Activated B cell treated with CpG ODN at 0.5 μM for 24 hours (primary cell): ENCODE results near the gene ATP11A. TPM values are rescaled to one million over a fixed set of nuclear protein-coding genes. Genes with fewer than 3 reads are reported as not detected.

Source experiments
- ATAC-seq: fragments of 200-7000 bp; cut with Tn5 transposase; one replicate; pipeline ENCODE4 v1.10.0; 2021; ENCODE audit warnings: low read depth, mild to moderate bottlenecking, moderate library complexity
- CTCF ChIA-PET: fragments of 350-600 bp; sonication (Branson Sonifier 250); formaldehyde crosslinking; loops from one replicate; lab custom pipeline; 2021; ENCODE audit warnings: antibody characterized with exemption; lab: Charles Lee
- POLR2A ChIA-PET: fragments of 350-600 bp; sonication (Branson Sonifier 250); formaldehyde crosslinking; loops from one replicate; lab custom pipeline; 2021; ENCODE audit warnings: antibody characterized with exemption; lab: Charles Lee
- DNase-seq: peaks from one replicate; pipeline ENCODE4 v3.0.0; 2022
- H3K27ac Mint-ChIP-seq: one replicate; pipeline ENCODE4 v1.8.0; 2020; ENCODE audit warnings: mixed read lengths
- H3K27me3 Mint-ChIP-seq: one replicate; pipeline ENCODE4 v1.8.0; 2021; ENCODE audit warnings: mixed read lengths
- H3K36me3 Mint-ChIP-seq: one replicate; pipeline ENCODE4 v1.8.0; 2021; ENCODE audit warnings: low read depth, mixed read lengths
- H3K4me1 Mint-ChIP-seq: one replicate; pipeline ENCODE4 v1.8.0; 2021; ENCODE audit warnings: mixed read lengths
- H3K4me3 Mint-ChIP-seq: one replicate; pipeline ENCODE4 v1.8.0; 2020; ENCODE audit warnings: mild to moderate bottlenecking, mixed read lengths
- H3K9me3 Mint-ChIP-seq: one replicate; pipeline ENCODE4 v1.8.0; 2020; ENCODE audit warnings: mixed read lengths
- CTCF ChIP-seq: fragments of 200-600 bp; IDR thresholded peaks from one replicate; pipeline ENCODE4 v1.8.0; 2022; ENCODE audit warnings: antibody characterized with exemption, mild to moderate bottlenecking
- intact Hi-C: fragments of 100-400 bp; cut with micrococcal nuclease; formaldehyde crosslinking; loops from one replicate; pipeline ENCODE4 v1.15.1; 2024
- total RNA-seq: library from RNA; stranded (reverse); gene quantifications from 2 replicates; pipeline ENCODE4 v1.2.3, GENCODE V29; 2022

Gene ATP11A
- total RNA-seq, 1 donor from 2014 or later: 49.6 TPM

- H3K27ac Mint-ChIP-seq: no peak overlapping the region
- no peak for TF ChIP-seq CTCF
- intact Hi-C loops: no loop called here
- H3K9me3 Mint-ChIP-seq: no peaks in the 10 kb centered on the region
- DNase-seq (no peak), ATAC-seq (no peak)
- no peaks in the 10 kb centered on the region for H3K4me1 Mint-ChIP-seq
- no peak overlapping the region for H3K4me3 Mint-ChIP-seq
- CTCF ChIA-PET: no interaction called here
- peaks cover 4% of the 10 kb centered on the region for H3K27me3 Mint-ChIP-seq
- no peaks in the 10 kb centered on the region for H3K36me3 Mint-ChIP-seq
- POLR2A ChIA-PET: no interaction called here
These were observed 10.5 kb upstream of the ATP11A start for GRCh38 chr13:112679381-112679780.

- CTCF ChIA-PET: no interaction called here
- Mint-ChIP-seq H3K36me3 (no peaks in the 10 kb centered on the region), H3K27me3 (peaks cover 4% of the 10 kb centered on the region), H3K9me3 (no peaks in the 10 kb centered on the region), H3K27ac (no peak overlapping the region), H3K4me1 (no peaks in the 10 kb centered on the region), H3K4me3 (no peak overlapping the region)
- ATAC-seq (no peak), DNase-seq (no peak)
- TF ChIP-seq CTCF: no peak
- POLR2A ChIA-PET: no interaction called here
- intact Hi-C loops: loop anchor here (10.0 kb wide), 1 partner anchor 125 kb away; no protein-coding TSS in a partner anchor
These were observed 9.7 kb upstream of the ATP11A start for GRCh38 chr13:112679932-112680677.

GRCh38 chr13:112680741-112681360 lies 9.0 kb upstream of the ATP11A start:
- no peak for TF ChIP-seq CTCF
- POLR2A ChIA-PET: interaction anchor here (1.1 kb wide), 1 partner anchor 10 kb away, joined by 3 read pairs; no protein-coding TSS in a partner anchor
- CTCF ChIA-PET: no interaction called here
- Mint-ChIP-seq H3K4me3 (no peak overlapping the region), H3K27me3 (peaks cover 2% of the 10 kb centered on the region), H3K36me3 (no peaks in the 10 kb centered on the region), H3K9me3 (no peaks in the 10 kb centered on the region), H3K4me1 (no peaks in the 10 kb centered on the region), H3K27ac (no peak overlapping the region)
- intact Hi-C loops: loop anchor here (10.0 kb wide), 1 partner anchor 124 kb away; no protein-coding TSS in a partner anchor
- ATAC-seq: no peak
- no peak for DNase-seq

GRCh38 chr13:112683581-112683980 lies 6.3 kb upstream of the ATP11A start:
- Mint-ChIP-seq H3K27me3 (no peaks in the 10 kb centered on the region), H3K9me3 (no peaks in the 10 kb centered on the region), H3K36me3 (no peaks in the 10 kb centered on the region), H3K4me1 (peaks cover 4% of the 10 kb centered on the region), H3K27ac (no peak overlapping the region), H3K4me3 (no peak overlapping the region)
- DNase-seq (no peak), ATAC-seq (no peak)
- no peak for TF ChIP-seq CTCF
- CTCF ChIA-PET: interaction anchor here (1.2 kb wide), 1 partner anchor 190 kb away, joined by 3 read pairs; no protein-coding TSS in a partner anchor
- POLR2A ChIA-PET: interaction anchor here (0.7 kb wide), 1 partner anchor 473 kb away, joined by 6 read pairs; no protein-coding TSS in a partner anchor
- intact Hi-C loops: loop anchor here (10.0 kb wide), 1 partner anchor 121 kb away; no protein-coding TSS in a partner anchor
